Spleen (tissue), 11 donors: Measurements from ENCODE around the gene DDX41. TPM values are rescaled to one million over a fixed set of nuclear protein-coding genes. Genes with fewer than 3 reads are reported as not detected.

Source experiments
- DNase-seq: peaks from one replicate; pipeline ENCODE4 v3.0.0-alpha.2; 2020
- H3K27ac ChIP-seq, 8 donors: fragments of 200-600 bp; sonication (generic) in 7 of 8; 1 replicate in 4 of 8; 2 replicates in 4 of 8; pipeline versions ENCODE4 v1.5.0 to v1.8.0; 2016 to 2021; ENCODE audit warnings: inconsistent platforms in 4 of 8, mild to moderate bottlenecking in 4 of 8, moderate library complexity in 1 of 8
- H3K27me3 ChIP-seq, 7 donors: fragments of 200-600 bp; sonication (generic) in 6 of 7; replicated peaks in 1 of 7; 1 replicate in 4 of 7; 2 replicates in 3 of 7; pipeline versions ENCODE4 v1.5.0 to v1.8.0; 2016 to 2021; ENCODE audit warnings: inconsistent platforms in 3 of 7, mild to moderate bottlenecking in 1 of 7
- H3K36me3 ChIP-seq, 6 donors: fragments of 200-600 bp; sonication (generic) in 5 of 6; 1 replicate in 4 of 6; 2 replicates in 2 of 6; pipeline versions ENCODE4 v1.5.0 to v1.8.0; 2016 to 2021; ENCODE audit warnings: inconsistent platforms in 2 of 6
- H3K4me1 ChIP-seq, 6 donors: fragments of 200-600 bp; sonication (generic) in 5 of 6; 1 replicate in 3 of 6; 2 replicates in 3 of 6; pipeline versions ENCODE4 v1.5.0 to v1.8.0; 2016 to 2021; ENCODE audit warnings: inconsistent platforms in 3 of 6
- H3K4me3 ChIP-seq, 8 donors: fragments of 200-600 bp; sonication (generic) in 7 of 8; 1 replicate in 4 of 8; 2 replicates in 4 of 8; pipeline versions ENCODE4 v1.5.0 to v1.8.0; 2016 to 2021; ENCODE audit warnings: inconsistent platforms in 4 of 8, mild to moderate bottlenecking in 4 of 8, moderate library complexity in 2 of 8
- H3K9me3 ChIP-seq, 8 donors: fragments of 200-600 bp; sonication (generic) in 7 of 8; 1 replicate in 4 of 8; 2 replicates in 4 of 8; pipeline versions ENCODE4 v1.5.0 to v1.8.0; 2016 to 2021; ENCODE audit warnings: inconsistent platforms in 4 of 8
- CTCF ChIP-seq, 11 experiments: fragments of 200-600 bp in 7 of 11; fragments of 450-650 bp in 4 of 11; sonication (generic) in 4 of 11; IDR thresholded peaks in 8 of 11; conservative IDR thresholded peaks in 3 of 11; 1 replicate in 7 of 11; 2 replicates in 4 of 11; pipeline versions ENCODE4 v1.4.0 to v1.8.0; 2016 to 2021; ENCODE audit warnings: antibody characterized with exemption in 11 of 11, inconsistent platforms in 4 of 11, mild to moderate bottlenecking in 1 of 11
- POLR2A ChIP-seq, 3 donors: fragments of 450-650 bp; IDR thresholded peaks; one replicate each; pipeline ENCODE4 v1.5.1; 2017; ENCODE audit warnings: antibody characterized with exemption in 3 of 3, mild to moderate bottlenecking in 1 of 3
- POLR2AphosphoS5 ChIP-seq, 3 donors: sonication (generic); formaldehyde crosslinking; IDR thresholded peaks; one replicate each; pipeline ENCODE4 v1.5.1; 2017; ENCODE audit warnings: antibody characterized with exemption in 3 of 3
- WGBS, 5 donors: extraction: QIAGEN DNeasy Blood & Tissue Kit in 3 of 5; methylation state at CpG; one replicate each; pipeline versions ENCODE4 v1.1.5 to v1.1.7; 2013 to 2018; 5-methylcytosine and 5-hydroxymethylcytosine counted together
- intact Hi-C: fragments of 100-400 bp; cut with DNase I; formaldehyde crosslinking; loops from one replicate; pipeline ENCODE4 v1.15.0; 2023; ENCODE audit warnings: low total_unique reads
- polyA plus RNA-seq, 3 donors: library from polyadenylated mRNA; stranded (reverse); fragments of 200-250 nt; gene quantifications; one replicate each; pipeline ENCODE4 v1.2.1, GENCODE V29; 2013
- total RNA-seq, 7 donors: library from RNA; depleted of rRNA in 3 of 7; stranded (reverse); fragments of >200 nt in 3 of 7; fragmentation: NEBNext Ultra II Directional in 4 of 7; extraction: Animal tissue kit (Norgen Biotek cat#: 25700) in 4 of 7; gene quantifications; one replicate each; pipeline versions ENCODE4 v1.1.0 to v1.2.1, GENCODE V29; 2016 to 2021
- donor health status: healthy with polysubstance abuse.
- donor health status: DM: no; HTN: no; CAD: no; lungs with moderate emphysema.
- donor health status: DM: no; HTN: no; CAD: no.
- donor health status: Bipolar disorder and iron deficiency.
- donor health status: healthy.
- donor health status: DM: no; HTN: no; CAD: no.
- donor health status: DM: yes; HTN: yes; CAD: no.

DDX41 gene
- total and polyA plus RNA-seq, 10 donors, result 68.9 to 126 (median 92.4) TPM

- Histone ChIP-seq H3K4me1 (peaks cover 4 to 44% (median 19%) of the 10 kb centered on the region in 6 donors), H3K27ac (no peak overlapping the region), H3K27me3 (peaks cover 0 to 19% (median 10%) of the 10 kb centered on the region in 7 donors), H3K9me3 (peaks cover 0 to 5% (median 0%) of the 10 kb centered on the region in 8 donors), H3K4me3 (no peak overlapping the region), H3K36me3 (peaks cover 0 to 31% (median 8%) of the 10 kb centered on the region in 6 donors)
- intact Hi-C loops, result no loop called here
- WGBS, 5 donors, result 89 to 100% (median 90%) methylated on average over 1 to 2 of the region's 2 CpGs
- TF ChIP-seq POLR2AphosphoS5 (IDR thresholded peaks at IDR 0.05), result no peak
- TF ChIP-seq POLR2A (IDR thresholded peaks at IDR 0.05), result no peak
- TF ChIP-seq CTCF (IDR thresholded peaks at IDR 0.05 in 8 of 11, conservative IDR thresholded peaks at IDR 0.05 in 3 of 11), result no peak
- no peak for DNase-seq
Observed at GRCh38 chr5:177468329-177468684, 48.5 kb downstream of the DDX41 start.

GRCh38 chr5:177467436-177467835, 49.3 kb downstream of the DDX41 start:
- peaks cover 2 to 46% (median 19%) of the 10 kb centered on the region in 6 donors for H3K4me1 ChIP-seq
- peaks cover 0 to 31% (median 8%) of the 10 kb centered on the region in 6 donors for H3K36me3 ChIP-seq
- intact Hi-C loops, result no loop called here
- no peak for TF ChIP-seq POLR2AphosphoS5 (IDR thresholded peaks at IDR 0.05)
- TF ChIP-seq CTCF (IDR thresholded peaks at IDR 0.05 in 8 of 11, conservative IDR thresholded peaks at IDR 0.05 in 3 of 11), result no peak
- TF ChIP-seq POLR2A (IDR thresholded peaks at IDR 0.05), result no peak
- peaks cover 0 to 5% (median 0%) of the 10 kb centered on the region in 8 donors for H3K9me3 ChIP-seq
- H3K4me3 ChIP-seq, result no peak overlapping the region
- 94 to 96% (median 95%) methylated on average over 29 to 31 of the region's 31 CpGs for WGBS, 5 donors
- DNase-seq, result no peak
- peaks cover 0 to 10% (median 5%) of the 10 kb centered on the region in 7 donors for H3K27me3 ChIP-seq
- no peak overlapping the region for H3K27ac ChIP-seq

- intact Hi-C loops, result no loop called here
- Histone ChIP-seq H3K4me1 (peaks cover under 1 to 46% (median 19%) of the 10 kb centered on the region in 6 donors), H3K27me3 (peaks cover 0 to 4% (median 0%) of the 10 kb centered on the region in 7 donors), H3K9me3 (peaks cover 0 to 5% (median 0%) of the 10 kb centered on the region in 8 donors), H3K27ac (no peak overlapping the region), H3K4me3 (no peak overlapping the region), H3K36me3 (peaks cover 0 to 31% (median 8%) of the 10 kb centered on the region in 6 donors)
- DNase-seq, result no peak
- whole genome bisulfite sequencing, 5 donors, result 92 to 96% (median 95%) methylated on average over 25 of the region's 25 CpGs
- TF ChIP-seq CTCF (IDR thresholded peaks at IDR 0.05 in 8 of 11, conservative IDR thresholded peaks at IDR 0.05 in 3 of 11) (no peak), POLR2A (IDR thresholded peaks at IDR 0.05) (no peak), POLR2AphosphoS5 (IDR thresholded peaks at IDR 0.05) (no peak)
Observed at GRCh38 chr5:177466861-177467260, 49.9 kb downstream of the DDX41 start.

DNA sequence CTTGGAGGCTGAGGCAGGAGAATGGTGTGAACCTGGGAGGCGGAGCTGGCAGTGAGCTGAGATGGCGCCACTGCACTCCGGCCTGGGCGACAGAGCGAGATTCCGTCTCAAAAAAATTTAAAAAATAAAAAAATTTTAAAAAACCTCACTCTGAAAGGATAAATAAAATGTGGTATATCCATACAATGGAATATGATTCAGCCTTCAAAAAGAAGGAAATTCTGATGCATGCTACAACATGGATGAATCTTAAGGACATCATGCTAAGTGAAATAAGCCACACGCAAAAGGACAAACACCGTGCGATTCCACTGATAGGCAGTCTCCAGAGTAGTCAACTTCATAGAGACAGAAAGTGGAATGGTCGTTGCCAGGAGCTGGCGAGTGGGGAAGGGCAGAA, 51.7 kb downstream of the DDX41 start:
- intact Hi-C loops, result no loop called here
- Histone ChIP-seq H3K9me3 (peaks cover 0 to 5% (median 0%) of the 10 kb centered on the region in 8 donors), H3K4me1 (peaks cover 4 to 36% (median 18%) of the 10 kb centered on the region in 6 donors), H3K36me3 (peaks cover 0 to 31% (median 8%) of the 10 kb centered on the region in 6 donors), H3K27ac (no peak overlapping the region), H3K27me3 (no peaks in the 10 kb centered on the region), H3K4me3 (no peak overlapping the region)
- TF ChIP-seq CTCF (IDR thresholded peaks at IDR 0.05 in 8 of 11, conservative IDR thresholded peaks at IDR 0.05 in 3 of 11) (no peak), POLR2A (IDR thresholded peaks at IDR 0.05) (no peak), POLR2AphosphoS5 (IDR thresholded peaks at IDR 0.05) (no peak)
- DNase-seq, result no peak
- WGBS, 5 donors, result 93 to 99% (median 95%) methylated on average over 11 of the region's 11 CpGs
